Dendritic cell treated with granulocyte-macrophage colony-stimulating factor and Interleukin-4, amounts not matched to agents 40 ng/mL and 50 ng/mL, for 4 days (primary cell): ENCODE measurements around the gene EPS15.

Experiments
- H3K27ac Mint-ChIP-seq: one replicate; pipeline ENCODE4 v1.8.0; 2022; ENCODE audit warnings: mild to moderate bottlenecking, mixed read lengths
- H3K27me3 Mint-ChIP-seq: one replicate; pipeline ENCODE4 v1.8.0; 2022; ENCODE audit warnings: mild to moderate bottlenecking, mixed read lengths
- H3K36me3 Mint-ChIP-seq: one replicate; pipeline ENCODE4 v1.8.0; 2022; ENCODE audit warnings: low read depth, mixed read lengths
- H3K4me1 Mint-ChIP-seq: one replicate; pipeline ENCODE4 v1.8.0; 2022; ENCODE audit warnings: low read depth, mixed read lengths
- H3K4me3 Mint-ChIP-seq: one replicate; pipeline ENCODE4 v1.8.0; 2022; ENCODE audit warnings: mild to moderate bottlenecking, moderate library complexity, mixed read lengths
- H3K9me3 Mint-ChIP-seq: one replicate; pipeline ENCODE4 v1.8.0; 2022; ENCODE audit warnings: mixed read lengths
- intact Hi-C: fragments of 100-400 bp; cut with micrococcal nuclease; formaldehyde crosslinking; loops from one replicate; pipeline ENCODE4 v1.15.0; 2022

EPS15 gene

DNA sequence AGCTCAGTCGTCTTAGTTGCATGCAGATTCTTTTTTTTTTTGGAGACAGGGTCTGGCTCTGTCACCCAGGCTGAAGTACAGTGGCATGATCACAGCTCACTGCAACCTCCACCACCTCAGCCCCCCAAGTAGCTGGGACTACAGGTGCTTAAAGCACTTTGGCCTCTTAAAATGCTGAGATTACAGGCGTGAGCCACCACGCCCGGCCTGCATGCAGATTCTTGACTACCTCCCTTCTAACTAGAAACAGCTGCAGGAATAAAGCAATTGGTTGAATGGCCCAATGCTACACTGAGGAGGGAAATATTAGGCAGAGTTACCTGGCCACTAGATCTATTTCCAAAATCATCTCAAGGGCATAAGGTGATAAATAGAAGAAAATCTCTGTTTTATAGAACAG, 159.2 kb downstream of the EPS15 start:
- Mint-ChIP-seq H3K36me3 (peaks cover 90% of the 10 kb centered on the region), H3K4me1 (no peaks in the 10 kb centered on the region), H3K9me3 (no peaks in the 10 kb centered on the region), H3K27me3 (no peaks in the 10 kb centered on the region), H3K4me3 (no peak overlapping the region), H3K27ac (no peak overlapping the region)
- intact Hi-C loops = loop anchor here (10.0 kb wide), 1 partner anchor 55 kb away; no protein-coding TSS in a partner anchor

- H3K9me3 Mint-ChIP-seq = no peaks in the 10 kb centered on the region
- no peak overlapping the region for H3K4me3 Mint-ChIP-seq
- no peaks in the 10 kb centered on the region for H3K27me3 Mint-ChIP-seq
- H3K4me1 Mint-ChIP-seq = no peaks in the 10 kb centered on the region
- H3K36me3 Mint-ChIP-seq = peaks cover 78% of the 10 kb centered on the region
- H3K27ac Mint-ChIP-seq = no peak overlapping the region
- intact Hi-C loops = loop anchor here (10.0 kb wide), 1 partner anchor 59 kb away; no protein-coding TSS in a partner anchor
These were observed 163.7 kb downstream of the EPS15 start for GRCh38 chr1:51355382-51355781.

DNA sequence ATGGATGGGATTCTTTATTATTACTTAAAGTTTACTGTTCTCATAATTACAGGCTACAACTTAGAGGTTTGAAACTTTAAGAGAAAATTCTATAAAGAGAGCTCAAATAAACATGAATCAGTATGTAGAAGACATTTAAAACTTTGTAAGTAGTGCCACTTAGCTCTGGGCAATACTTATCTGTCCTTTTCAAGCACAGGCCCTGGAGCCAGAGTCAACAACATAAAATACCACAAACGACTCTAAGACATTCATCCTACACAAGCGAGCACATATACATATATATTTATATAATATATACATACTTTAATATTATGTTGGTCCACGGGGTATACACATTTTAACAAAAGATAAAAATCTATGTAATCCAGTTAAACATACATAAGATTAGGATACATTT, 164.7 kb downstream of the EPS15 start:
- Mint-ChIP-seq H3K9me3 (no peaks in the 10 kb centered on the region), H3K27ac (no peak overlapping the region), H3K4me3 (no peak overlapping the region), H3K4me1 (no peaks in the 10 kb centered on the region), H3K36me3 (peaks cover 68% of the 10 kb centered on the region), H3K27me3 (no peaks in the 10 kb centered on the region)
- intact Hi-C loops = loop anchor here (10.0 kb wide), 1 partner anchor 60 kb away; no protein-coding TSS in a partner anchor

DNA sequence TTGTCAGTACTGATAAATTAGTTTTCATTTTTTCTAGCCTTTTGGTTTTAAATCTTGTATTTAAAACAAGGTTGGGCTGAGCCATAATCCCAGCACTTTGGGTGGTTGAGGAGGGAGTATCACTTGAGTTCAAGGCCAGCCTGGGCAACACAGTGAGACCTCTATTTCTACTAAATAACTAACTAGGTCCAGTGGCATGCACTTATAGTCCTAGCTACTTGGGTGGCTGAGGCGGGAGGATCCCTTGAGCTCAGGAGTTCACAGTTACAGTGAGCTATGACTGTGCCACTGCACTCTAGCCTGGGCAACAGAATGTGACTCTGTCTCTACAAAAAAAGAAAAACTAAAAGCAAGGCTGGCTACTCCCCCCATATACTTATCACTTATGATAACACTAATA, 167.2 kb downstream of the EPS15 start:
- H3K4me1 Mint-ChIP-seq = no peaks in the 10 kb centered on the region
- no peaks in the 10 kb centered on the region for H3K9me3 Mint-ChIP-seq
- peaks cover 9% of the 10 kb centered on the region for H3K27me3 Mint-ChIP-seq
- H3K4me3 Mint-ChIP-seq = no peak overlapping the region
- intact Hi-C loops = loop anchor here (10.0 kb wide), 1 partner anchor 63 kb away; no protein-coding TSS in a partner anchor
- H3K36me3 Mint-ChIP-seq = peaks cover 46% of the 10 kb centered on the region
- no peak overlapping the region for H3K27ac Mint-ChIP-seq

GRCh38 chr1:51349862-51350261, 169.2 kb downstream of the EPS15 start:
- intact Hi-C loops = loop anchor here (10.0 kb wide), 1 partner anchor 65 kb away; no protein-coding TSS in a partner anchor
- Mint-ChIP-seq H3K27me3 (peaks cover 26% of the 10 kb centered on the region), H3K36me3 (peaks cover 28% of the 10 kb centered on the region), H3K4me3 (no peak overlapping the region), H3K9me3 (no peaks in the 10 kb centered on the region), H3K27ac (no peak overlapping the region), H3K4me1 (peaks cover 6% of the 10 kb centered on the region)

GRCh38 chr1:51348147-51348527, 170.9 kb downstream of the EPS15 start:
- Mint-ChIP-seq H3K4me3 (no peak overlapping the region), H3K27me3 (peaks cover 38% of the 10 kb centered on the region), H3K9me3 (no peaks in the 10 kb centered on the region), H3K27ac (no peak overlapping the region), H3K36me3 (peaks cover 12% of the 10 kb centered on the region), H3K4me1 (peaks cover 6% of the 10 kb centered on the region)
- intact Hi-C loops = no loop called here

GRCh38 chr1:51347398-51348146, 171.5 kb downstream of the EPS15 start:
- peaks cover 43% of the 10 kb centered on the region for H3K27me3 Mint-ChIP-seq
- H3K9me3 Mint-ChIP-seq = no peaks in the 10 kb centered on the region
- no peak overlapping the region for H3K27ac Mint-ChIP-seq
- peaks cover 9% of the 10 kb centered on the region for H3K36me3 Mint-ChIP-seq
- no peak overlapping the region for H3K4me3 Mint-ChIP-seq
- intact Hi-C loops = no loop called here
- H3K4me1 Mint-ChIP-seq = peaks cover 6% of the 10 kb centered on the region

GRCh38 chr1:51346086-51346942, 172.8 kb downstream of the EPS15 start:
- Mint-ChIP-seq H3K4me1 (peaks cover 6% of the 10 kb centered on the region), H3K9me3 (no peaks in the 10 kb centered on the region), H3K36me3 (peaks cover 2% of the 10 kb centered on the region), H3K27ac (no peak overlapping the region), H3K27me3 (peaks cover 43% of the 10 kb centered on the region), H3K4me3 (no peak overlapping the region)
- intact Hi-C loops = no loop called here

DNA sequence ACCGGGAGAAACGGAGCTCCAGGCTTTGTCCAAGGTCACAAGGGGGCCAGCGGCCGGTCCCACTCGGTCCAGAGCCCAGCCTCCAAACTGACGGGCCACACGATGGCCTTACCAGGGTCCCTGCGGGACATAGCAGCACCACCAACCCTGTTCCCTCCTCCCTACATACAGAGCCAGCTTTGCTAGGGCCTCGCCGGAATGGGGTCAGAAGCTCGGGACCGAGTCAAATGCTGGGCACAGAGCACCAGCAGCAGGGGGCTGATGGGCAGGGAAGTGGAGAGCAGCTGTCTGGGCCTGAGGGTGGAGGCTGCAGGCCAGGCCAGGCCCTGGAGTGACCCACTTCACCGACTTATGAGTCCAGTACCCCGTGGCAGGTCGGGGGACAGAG, 173.8 kb downstream of the EPS15 start:
- Mint-ChIP-seq H3K27ac (no peak overlapping the region), H3K4me1 (peaks cover 6% of the 10 kb centered on the region), H3K4me3 (no peak overlapping the region), H3K27me3 (peaks cover 43% of the 10 kb centered on the region), H3K36me3 (no peaks in the 10 kb centered on the region), H3K9me3 (no peaks in the 10 kb centered on the region)
- intact Hi-C loops = no loop called here

GRCh38 chr1:51344602-51345299, 174.3 kb downstream of the EPS15 start:
- H3K4me1 Mint-ChIP-seq = peaks cover 6% of the 10 kb centered on the region
- no peaks in the 10 kb centered on the region for H3K9me3 Mint-ChIP-seq
- no peak overlapping the region for H3K4me3 Mint-ChIP-seq
- H3K36me3 Mint-ChIP-seq = no peaks in the 10 kb centered on the region
- intact Hi-C loops = no loop called here
- no peak overlapping the region for H3K27ac Mint-ChIP-seq
- peaks cover 43% of the 10 kb centered on the region for H3K27me3 Mint-ChIP-seq

DNA sequence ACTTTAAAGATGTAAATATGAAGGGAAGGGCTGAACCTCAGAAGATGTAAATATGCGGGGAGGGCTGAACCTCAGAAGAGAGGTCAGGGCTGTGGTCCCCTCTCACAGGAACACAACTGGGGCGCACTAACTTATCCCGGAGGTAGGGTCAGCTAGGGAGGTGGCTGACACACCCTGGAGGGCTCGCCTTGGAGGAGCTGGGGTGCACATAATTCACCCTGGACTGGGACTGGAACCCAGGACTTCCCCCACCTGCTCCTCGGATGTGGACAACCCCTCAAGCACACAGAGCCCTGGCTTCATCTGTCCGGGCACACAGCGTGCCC, 174.8 kb downstream of the EPS15 start:
- peaks cover 6% of the 10 kb centered on the region for H3K4me1 Mint-ChIP-seq
- no peak overlapping the region for H3K4me3 Mint-ChIP-seq
- H3K27ac Mint-ChIP-seq = no peak overlapping the region
- intact Hi-C loops = no loop called here
- no peaks in the 10 kb centered on the region for H3K36me3 Mint-ChIP-seq
- no peaks in the 10 kb centered on the region for H3K9me3 Mint-ChIP-seq
- H3K27me3 Mint-ChIP-seq = peaks cover 43% of the 10 kb centered on the region

DNA sequence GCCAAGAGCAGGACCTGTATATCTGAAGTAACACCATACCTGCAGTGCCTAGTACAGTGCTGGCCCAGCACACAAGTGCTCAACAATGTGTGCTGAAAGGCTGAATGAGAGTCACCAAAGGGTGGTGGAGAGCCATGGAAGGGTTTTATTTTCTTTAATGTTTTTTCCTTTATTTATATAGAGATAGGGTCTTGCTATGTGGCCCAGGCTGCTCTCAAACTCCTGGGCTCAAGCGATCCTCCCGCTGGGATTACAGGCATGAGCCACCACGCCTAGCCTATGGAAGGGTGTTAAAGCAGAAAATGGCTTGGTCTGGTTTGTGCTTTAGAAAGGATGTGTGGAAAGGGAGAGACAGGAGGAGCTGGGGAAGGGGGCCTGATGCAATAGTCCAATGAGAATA, 175.4 kb downstream of the EPS15 start:
- intact Hi-C loops = no loop called here
- H3K4me3 Mint-ChIP-seq = no peak overlapping the region
- no peak overlapping the region for H3K27ac Mint-ChIP-seq
- H3K9me3 Mint-ChIP-seq = no peaks in the 10 kb centered on the region
- peaks cover 41% of the 10 kb centered on the region for H3K27me3 Mint-ChIP-seq
- no peaks in the 10 kb centered on the region for H3K36me3 Mint-ChIP-seq
- peaks cover 6% of the 10 kb centered on the region for H3K4me1 Mint-ChIP-seq

- peaks cover 6% of the 10 kb centered on the region for H3K4me1 Mint-ChIP-seq
- H3K4me3 Mint-ChIP-seq = no peak overlapping the region
- intact Hi-C loops = no loop called here
- H3K27ac Mint-ChIP-seq = no peak overlapping the region
- no peaks in the 10 kb centered on the region for H3K36me3 Mint-ChIP-seq
- peaks cover 36% of the 10 kb centered on the region for H3K27me3 Mint-ChIP-seq
- H3K9me3 Mint-ChIP-seq = no peaks in the 10 kb centered on the region
These were observed 176.4 kb downstream of the EPS15 start for GRCh38 chr1:51342591-51343206.
